HCT116 (cell line): Measurements from ENCODE around the gene ZSWIM9. TPM values are rescaled to one million over a fixed set of nuclear protein-coding genes. Genes with fewer than 3 reads are reported as not detected.

Experiments
- ATAC-seq: fragments of 200-7000 bp; cut with Tn5 transposase; 2 replicates; pipeline ENCODE4 v1.9.1; 2020; ENCODE audit warnings: mild to moderate bottlenecking, moderate library complexity
- BruUV-seq: library from RNA; stranded (reverse); fragments of 400-500 nt; replicated peaks from 2 replicates; lab custom pipeline; 2021; lab: Mats Ljungman, UMichigan
- CTCF ChIA-PET: fragments of 300-600 bp; sonication (Branson Sonifier 250); formaldehyde crosslinking; loops from one replicate; lab custom pipeline; 2021; ENCODE audit warnings: antibody characterized with exemption; lab: Charles Lee
- POLR2A ChIA-PET: fragments of 300-600, 350-600 bp; sonication (Branson Sonifier 250); formaldehyde crosslinking; loops from one replicate; lab custom pipeline; 2021; ENCODE audit warnings: antibody characterized with exemption; lab: Charles Lee
- RAD21 ChIA-PET, 2 experiments: fragments of 300-600 bp; sonication (Branson Sonifier 250); formaldehyde crosslinking; loops; one replicate each; lab custom pipeline; 2023; ENCODE audit warnings: low total read pairs in 2 of 2; ENCODE audit not compliant: uncharacterized antibody in 2 of 2, unreplicated experiment in 2 of 2, low non-redundant PET in 1 of 2; lab: Charles Lee
- DNase-seq: peaks from one replicate; pipeline ENCODE4 v3.0.0-alpha.2; 2010; ENCODE audit warnings: low read depth, low spot score
- H2AFZ ChIP-seq: fragments of 200-600 bp; shearing (Covaris generic), sonication (generic); 2 replicates; pipeline ENCODE4 v1.6.1; 2017; ENCODE audit warnings: low read depth, mixed run types, mixed read lengths, antibody characterized with exemption, low read length; ENCODE audit not compliant: poor library complexity, severe bottlenecking
- H3K27ac ChIP-seq: 2 replicates; pipeline ENCODE4 v1.5.1; 2012; ENCODE audit warnings: low read depth, low read length
- H3K27me3 ChIP-seq: fragments of 200-600 bp; sonication (generic); 2 replicates; pipeline ENCODE4 v1.6.1; 2016; ENCODE audit warnings: mixed run types, low read length, mixed read lengths; ENCODE audit not compliant: insufficient read depth
- H3K36me3 ChIP-seq, 2 experiments: fragments of 200-500 bp in 1 of 2; fragments of 200-600 bp in 1 of 2; sonication (Bioruptor generic) in 1 of 2; sonication (generic) in 1 of 2; 2 replicates each; pipeline versions ENCODE4 v1.5.1 to v1.6.1; 2014 to 2016; ENCODE audit warnings: low read length in 2 of 2, inconsistent platforms in 1 of 2, mixed read lengths in 1 of 2, mixed run types in 1 of 2; ENCODE audit not compliant: insufficient read depth in 2 of 2, control insufficient read depth in 1 of 2
- H3K4me1 ChIP-seq, 2 experiments: fragments of 200-600 bp in 1 of 2; sonication (generic) in 1 of 2; 2 replicates each; pipeline versions ENCODE4 v1.5.1 to v1.6.1; 2012 to 2017; ENCODE audit warnings: low read length in 2 of 2, inconsistent platforms in 1 of 2, mild to moderate bottlenecking in 1 of 2, mixed read lengths in 1 of 2, mixed run types in 1 of 2, moderate library complexity in 1 of 2; ENCODE audit not compliant: insufficient read depth in 2 of 2, control insufficient read depth in 1 of 2
- H3K4me2 ChIP-seq: fragments of 200-600 bp; sonication (generic); 2 replicates; pipeline ENCODE4 v1.6.1; 2017; ENCODE audit warnings: mixed run types, low read length, mixed read lengths
- H3K4me3 ChIP-seq, 2 experiments: fragments of 200-600 bp in 1 of 2; sonication (generic) in 1 of 2; replicated peaks in 1 of 2; 2 replicates each; pipeline ENCODE4 v1.5.1; 2011 to 2016; ENCODE audit warnings: low read length in 2 of 2, control low read depth in 1 of 2, low read depth in 1 of 2, mild to moderate bottlenecking in 1 of 2, mixed read lengths in 1 of 2, mixed run types in 1 of 2
- H3K79me2 ChIP-seq: fragments of 200-600 bp; sonication (generic); 2 replicates; pipeline ENCODE4 v1.6.1; 2017; ENCODE audit warnings: mild to moderate bottlenecking, mixed run types, low read length, moderate library complexity, mixed read lengths; ENCODE audit not compliant: insufficient read depth
- H3K9ac ChIP-seq: fragments of 200-600 bp; sonication (generic); 2 replicates; pipeline ENCODE4 v1.6.1; 2016; ENCODE audit warnings: low read length, mixed read lengths
- H3K9me2 ChIP-seq: fragments of 200-600 bp; sonication (generic), shearing (Covaris generic); 2 replicates; pipeline ENCODE4 v1.6.1; 2017; ENCODE audit warnings: mixed run types, mild to moderate bottlenecking, moderate library complexity; ENCODE audit not compliant: insufficient read depth
- H3K9me3 ChIP-seq, 2 experiments: fragments of 200-500 bp in 1 of 2; fragments of 200-600 bp in 1 of 2; sonication (Bioruptor generic) in 1 of 2; sonication (generic) in 1 of 2; 2 replicates each; pipeline ENCODE4 v1.6.1; 2014 to 2017; ENCODE audit warnings: low read length in 2 of 2, mixed read lengths in 2 of 2, inconsistent platforms in 1 of 2, low read depth in 1 of 2, mild to moderate bottlenecking in 1 of 2, mixed run types in 1 of 2, moderate library complexity in 1 of 2; ENCODE audit not compliant: control insufficient read depth in 1 of 2, insufficient read depth in 1 of 2
- H4K20me1 ChIP-seq: fragments of 200-600 bp; sonication (generic), shearing (Covaris generic); 2 replicates; pipeline ENCODE4 v1.6.1; 2017; ENCODE audit warnings: mixed run types, mild to moderate bottlenecking, moderate library complexity; ENCODE audit not compliant: insufficient read depth
- ATF3 ChIP-seq: IDR thresholded peaks from 2 replicates; pipeline ENCODE4 v1.6.1; 2012
- CBX3 ChIP-seq: IDR thresholded peaks from 2 replicates; pipeline ENCODE4 v1.6.1; 2012; ENCODE audit warnings: low read depth
- EGR1 ChIP-seq: IDR thresholded peaks from 2 replicates; pipeline ENCODE4 v1.6.1; 2012; ENCODE audit warnings: low read depth
- EZH2 ChIP-seq: fragments of 200-600 bp; sonication (generic); IDR thresholded peaks from 2 replicates; pipeline ENCODE4 v1.6.1; 2017; ENCODE audit warnings: antibody characterized with exemption, mixed run types
- EZH2phosphoT487 ChIP-seq: fragments of 200-600 bp; IDR thresholded peaks from 2 replicates; pipeline ENCODE4 v1.6.1; 2018; ENCODE audit warnings: antibody characterized with exemption, borderline replicate concordance
- JUND ChIP-seq: IDR thresholded peaks from 2 replicates; pipeline ENCODE4 v1.6.1; 2012
- POLR2AphosphoS5 ChIP-seq: IDR thresholded peaks from 2 replicates; pipeline ENCODE4 v1.6.1; 2011; ENCODE audit warnings: mild to moderate bottlenecking, low read depth, low read length, moderate library complexity
- RAD21 ChIP-seq: IDR thresholded peaks from 2 replicates; pipeline ENCODE4 v1.6.1; 2012; ENCODE audit warnings: low read depth, mild to moderate bottlenecking
- SP1 ChIP-seq: IDR thresholded peaks from 2 replicates; pipeline ENCODE4 v1.6.1; 2012; ENCODE audit warnings: low read depth
- SRF ChIP-seq: IDR thresholded peaks from 2 replicates; pipeline ENCODE4 v1.6.1; 2012; ENCODE audit warnings: low read depth
- YY1 ChIP-seq: IDR thresholded peaks from 2 replicates; pipeline ENCODE4 v1.6.1; 2011; ENCODE audit warnings: low read length, low read depth, moderate library complexity, mild to moderate bottlenecking; ENCODE audit not compliant: insufficient replicate concordance; ENCODE audit errors: extremely low read depth
- ZBTB33 ChIP-seq: IDR thresholded peaks from 2 replicates; pipeline ENCODE4 v1.6.1; 2011; ENCODE audit warnings: mild to moderate bottlenecking, low read length, moderate library complexity; ENCODE audit not compliant: insufficient replicate concordance; ENCODE audit errors: extremely low read depth
- ZFX ChIP-seq: fragments of 450-650 bp; IDR thresholded peaks from 2 replicates; pipeline ENCODE4 v1.6.1; 2017
- intact Hi-C: fragments of 100-400 bp; cut with micrococcal nuclease; formaldehyde crosslinking; loops from 2 replicates; pipeline ENCODE4 v1.10.0; 2022
- total RNA-seq: library from RNA; stranded (reverse); gene quantifications from one replicate; pipeline ENCODE4 v1.2.1, GENCODE V29; 2021; ENCODE audit not compliant: unreplicated experiment

The ZSWIM9 gene
- total RNA-seq, 1 experiment from 2014 or later = 10.2 TPM

- H3K27me3 ChIP-seq = no peaks in the 10 kb centered on the region
- BruUV-seq = no TSS peak
- TF ChIP-seq SP1 (no peak), JUND (no peak), CBX3 (no peak), RAD21 (no peak), YY1 (no peak), ATF3 (no peak), ZFX (no peak), EZH2 (no peak), EGR1 (no peak), ZBTB33 (no peak), EZH2phosphoT487 (no peak), POLR2AphosphoS5 (no peak), SRF (no peak)
- H4K20me1 ChIP-seq = no peaks in the 10 kb centered on the region
- no peak overlapping the region for H3K4me3 ChIP-seq
- H3K79me2 ChIP-seq = no peaks in the 10 kb centered on the region
- H3K9me2 ChIP-seq = no peaks in the 10 kb centered on the region
- CTCF ChIA-PET = no interaction called here
- DNase-seq = no peak
- no peak overlapping the region for H3K9ac ChIP-seq
- intact Hi-C loops = no loop called here
- H3K36me3 ChIP-seq = peaks cover 5 to 13% of the 10 kb centered on the region in 2 experiments; a peak in 3 of 4 replicates
- POLR2A ChIA-PET = no interaction called here
- ATAC-seq = no peak
- H3K4me2 ChIP-seq = no peak overlapping the region
- H3K4me1 ChIP-seq = no peaks in the 10 kb centered on the region
- no peak overlapping the region for H2AFZ ChIP-seq
- H3K27ac ChIP-seq = no peak overlapping the region
- RAD21 ChIA-PET = no interaction called here
- no peaks in the 10 kb centered on the region for H3K9me3 ChIP-seq
These were observed 31.4 kb upstream of the ZSWIM9 start for GRCh38 chr19:48139053-48139452.
